HL-60 (cell line): Measurements from ENCODE around the gene FOLR3.
A peak's percentile ranks its signal among the peaks of the same experiment; 100 is the strongest.

ENCODE experiments used
- CTCF ChIP-seq: IDR thresholded peaks from one replicate; pipeline ENCODE4 v1.5.1; 2011; ENCODE audit warnings: low read length, control low read depth, inconsistent platforms; ENCODE audit not compliant: insufficient read depth
- POLR2AphosphoS5 ChIP-seq: IDR thresholded peaks from 2 replicates; pipeline ENCODE4 v1.6.1; 2012; ENCODE audit warnings: low read depth
- REST ChIP-seq: IDR thresholded peaks from 2 replicates; pipeline ENCODE4 v1.6.1; 2012; ENCODE audit warnings: low read depth; ENCODE audit not compliant: insufficient replicate concordance

- TF ChIP-seq CTCF: no peak
- TF ChIP-seq REST: no peak
- TF ChIP-seq POLR2AphosphoS5: peak; percentile 91
Measured at GRCh38 chr11:72100462-72100861, 35.1 kb upstream of the FOLR3 start.
